ENCODE measurements around the gene RBM33.

The RBM33 gene

DNA sequence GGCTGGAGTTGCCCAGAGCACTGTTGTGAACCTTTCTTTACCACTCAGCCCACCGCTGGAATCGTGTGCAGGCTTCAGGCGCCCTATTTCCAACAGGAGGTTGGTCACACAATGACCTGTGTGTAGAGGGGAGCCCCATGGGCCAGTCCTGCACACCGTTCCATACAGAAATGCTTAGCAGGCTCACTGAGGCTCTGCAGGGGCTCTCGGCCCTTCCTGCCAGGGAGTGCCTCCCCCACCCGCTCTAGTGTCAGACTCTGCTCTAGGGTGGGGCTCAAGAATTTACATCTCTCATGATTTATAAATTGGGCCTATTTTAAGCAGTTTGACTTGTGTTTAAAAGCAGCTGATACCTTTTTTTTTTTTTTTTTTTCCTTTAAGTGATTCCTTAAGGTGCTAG is 125.8 kb downstream of the RBM33 start:
- DNase-seq (ENCODE audit: low read depth) = no peak

DNA sequence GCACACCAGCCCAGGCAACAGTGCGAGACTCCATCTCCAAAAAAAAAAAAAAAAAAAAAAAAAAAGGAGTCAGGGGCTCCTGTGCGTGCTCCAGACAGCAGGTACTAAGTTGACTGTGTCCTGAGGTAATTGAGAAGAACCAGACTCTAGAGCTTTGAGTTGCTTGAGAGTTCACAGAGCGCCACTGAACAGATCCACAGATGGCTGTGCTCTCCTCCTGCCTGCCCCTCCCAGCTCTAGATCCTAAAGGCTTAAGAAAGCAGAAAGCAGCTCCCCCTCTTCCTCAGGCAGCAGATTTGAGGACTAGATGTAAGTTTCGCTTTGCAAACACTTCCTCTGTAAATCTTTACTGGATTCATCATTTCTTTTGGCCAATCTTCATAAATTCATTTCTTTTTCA is 129.1 kb downstream of the RBM33 start:
- no peak for DNase-seq (ENCODE audit: low read depth)

DNA sequence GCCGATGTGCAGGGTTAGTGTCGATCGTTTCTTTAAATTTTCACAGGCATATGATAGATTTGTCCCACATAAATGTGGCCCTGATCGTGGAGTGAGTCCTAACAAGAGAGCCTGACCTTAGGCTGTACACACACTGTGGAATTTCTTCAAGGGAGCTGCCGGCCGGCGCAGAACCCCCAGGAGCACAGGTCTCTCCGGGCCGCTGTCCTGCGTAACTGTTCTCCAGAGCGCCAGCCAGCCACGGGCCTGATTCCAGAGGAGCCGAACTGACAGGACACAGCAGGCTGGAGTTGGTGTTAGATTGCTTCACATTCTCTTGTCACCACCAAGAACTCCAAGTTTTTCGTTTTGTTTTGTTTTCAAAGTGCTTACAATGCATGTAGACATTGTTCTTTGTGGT is 130.5 kb downstream of the RBM33 start:
- DNase-seq (ENCODE audit: low read depth) = no peak

DNA sequence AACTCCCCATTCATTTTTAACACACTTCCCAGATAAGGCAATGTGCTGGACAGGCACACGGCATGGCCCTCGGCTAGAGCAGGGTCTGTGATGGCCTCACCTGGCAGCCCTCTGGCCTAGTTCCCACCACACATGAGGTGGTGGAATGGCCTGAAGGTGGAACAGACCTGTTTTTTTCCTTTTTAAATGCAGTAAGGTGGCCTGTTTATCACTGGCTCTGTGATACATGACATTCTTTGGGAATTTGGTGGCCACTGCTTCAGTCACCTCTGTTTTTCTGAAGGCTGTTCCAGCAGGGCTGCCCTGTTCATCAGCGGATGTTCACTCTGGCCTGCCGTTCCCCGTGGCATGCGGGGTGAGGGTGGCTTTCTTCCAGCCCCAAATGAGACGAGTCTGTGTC is 131.2 kb downstream of the RBM33 start:
- no peak for DNase-seq (ENCODE audit: low read depth)

DNA sequence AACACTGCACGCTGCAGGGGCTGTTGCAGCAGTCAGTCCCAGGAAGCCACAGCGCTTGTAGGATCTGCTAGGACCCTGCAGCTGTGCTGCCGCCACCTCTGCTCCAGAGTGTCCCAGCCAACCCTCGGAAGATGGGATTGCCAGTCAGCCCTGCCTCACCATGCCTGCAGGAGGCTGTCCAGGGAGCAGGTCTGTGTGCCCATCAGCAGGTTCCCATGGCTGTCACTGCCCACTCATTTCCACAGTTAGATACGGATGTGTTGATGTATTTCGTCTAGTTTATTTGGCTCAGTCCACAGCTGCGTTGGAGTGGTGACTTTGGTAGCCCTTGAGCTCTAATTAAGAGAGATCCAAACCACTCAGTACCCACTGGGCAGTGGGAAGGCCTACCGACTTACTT is 132.1 kb downstream of the RBM33 start:
- DNase-seq (ENCODE audit: low read depth) = no peak

DNA sequence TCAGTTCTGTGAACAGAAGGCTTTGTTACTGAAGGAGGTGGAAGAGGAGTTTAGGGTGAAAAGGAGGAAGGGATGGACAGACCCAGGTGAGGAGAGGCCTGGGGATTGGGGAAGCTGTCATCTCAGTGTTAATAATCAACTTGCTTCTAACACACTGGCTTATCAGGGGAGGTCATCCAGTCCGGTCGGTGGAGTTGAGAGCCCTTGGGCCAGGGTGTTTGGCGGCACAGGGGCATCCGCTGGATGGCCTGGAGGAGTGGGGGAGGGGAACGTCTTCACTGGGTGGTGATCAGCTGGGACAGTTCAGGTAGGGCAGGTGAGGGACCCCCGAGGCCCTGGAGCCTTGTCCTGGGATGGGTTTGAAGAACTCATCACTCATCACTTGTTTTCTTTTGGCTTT is 133.9 kb downstream of the RBM33 start:
- no peak for DNase-seq (ENCODE audit: low read depth)

DNA sequence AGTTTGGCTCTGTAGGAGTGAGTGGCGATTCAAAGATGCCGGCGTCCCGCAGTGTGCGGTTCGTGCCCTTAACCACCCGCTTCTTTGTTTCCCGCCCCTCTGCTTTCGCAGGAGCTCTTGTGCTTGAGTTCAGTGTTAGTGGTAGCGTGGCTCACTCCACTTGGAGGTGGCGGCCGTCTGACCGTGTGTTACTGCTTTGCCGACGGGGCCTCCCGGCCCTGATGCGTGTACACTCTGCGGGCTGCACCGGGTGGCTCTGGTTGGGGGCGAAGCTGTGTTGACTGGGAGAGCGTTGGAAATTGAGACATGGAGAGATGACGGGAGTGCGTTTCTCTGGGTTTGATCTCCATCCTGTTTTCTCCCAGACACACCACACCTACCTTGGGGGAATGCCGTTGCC is 136.4 kb downstream of the RBM33 start:
- DNase-seq (ENCODE audit: low read depth) = no peak

DNA sequence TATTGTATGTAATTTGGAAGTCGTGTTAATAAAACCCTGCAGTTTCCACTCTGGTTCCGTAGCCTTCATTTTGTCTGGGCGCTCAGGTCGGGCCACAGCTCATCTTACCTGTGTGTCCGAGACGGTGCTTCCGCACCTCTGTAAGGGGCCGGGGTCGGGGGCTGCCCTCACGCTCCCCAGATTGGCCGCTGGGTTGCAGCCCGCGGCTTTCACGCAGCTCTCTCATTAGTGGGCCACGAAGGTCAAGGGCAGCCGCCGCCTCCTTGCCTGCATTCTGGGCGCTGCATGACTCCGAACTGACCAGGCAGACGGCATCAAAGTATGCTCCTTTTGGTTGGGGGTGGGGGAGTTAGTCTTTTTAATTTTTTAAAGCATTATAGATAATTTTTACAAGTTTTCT is 137.0 kb downstream of the RBM33 start:
- no peak for DNase-seq (ENCODE audit: low read depth)

DNA sequence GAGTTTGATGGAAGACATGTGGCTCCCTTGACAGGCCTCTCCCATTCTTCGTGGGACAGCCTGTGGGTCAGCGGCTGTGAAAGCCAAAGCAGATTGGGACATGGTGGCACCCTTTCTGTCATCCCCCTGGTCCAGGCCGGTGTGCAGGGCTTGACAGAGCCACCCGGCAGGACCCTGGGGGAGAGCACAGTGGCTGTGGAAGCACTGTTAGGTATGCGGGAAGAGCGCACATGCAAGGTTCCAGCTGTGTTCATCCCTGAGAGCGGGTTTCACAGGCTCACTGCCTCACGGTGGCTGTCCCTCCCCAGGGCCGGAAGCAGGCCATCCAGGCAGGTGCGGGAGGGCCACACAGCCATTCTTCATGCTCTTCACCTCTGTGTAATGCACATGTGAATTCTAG is 138.0 kb downstream of the RBM33 start:
- DNase-seq (ENCODE audit: low read depth) = no peak

DNA sequence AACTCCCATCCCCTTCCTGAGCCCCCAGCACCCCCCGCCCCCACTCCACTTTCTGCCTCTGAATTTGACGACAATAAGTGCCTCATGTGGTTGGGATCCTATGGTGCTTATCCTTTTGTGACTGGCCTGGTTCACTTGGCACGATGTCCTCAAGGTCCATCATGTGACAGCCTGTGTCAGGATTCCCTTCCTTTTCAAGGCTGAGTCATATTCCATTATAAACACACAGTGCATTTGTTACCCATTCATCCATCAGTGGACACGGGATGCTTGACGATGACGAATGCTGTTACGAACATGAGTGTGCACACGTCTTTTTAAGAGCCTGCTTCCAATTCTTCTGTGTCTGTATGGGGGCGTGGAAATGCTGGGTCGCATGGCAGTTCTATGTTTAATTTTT is 141.1 kb downstream of the RBM33 start:
- no peak for DNase-seq (ENCODE audit: low read depth)

DNA sequence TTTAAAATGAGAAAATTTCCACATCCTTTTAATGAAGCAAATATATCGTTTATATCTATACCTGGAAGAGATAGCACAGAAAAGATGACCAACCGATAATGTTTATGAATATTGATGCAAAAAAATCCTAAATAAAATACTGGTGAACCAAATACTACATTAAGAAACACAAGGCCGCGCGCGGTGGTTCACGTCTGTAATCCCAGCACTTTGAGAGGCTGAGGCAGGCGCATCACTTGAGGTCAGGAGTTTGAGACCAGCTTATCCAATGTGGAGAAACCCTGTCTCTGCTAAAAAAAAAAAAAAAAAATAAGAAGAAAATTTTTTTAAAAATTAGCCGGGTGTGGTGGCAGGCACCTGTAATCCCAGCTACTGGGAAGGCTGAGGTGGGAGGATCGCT is 142.0 kb downstream of the RBM33 start:
- DNase-seq (ENCODE audit: low read depth) = no peak

DNA sequence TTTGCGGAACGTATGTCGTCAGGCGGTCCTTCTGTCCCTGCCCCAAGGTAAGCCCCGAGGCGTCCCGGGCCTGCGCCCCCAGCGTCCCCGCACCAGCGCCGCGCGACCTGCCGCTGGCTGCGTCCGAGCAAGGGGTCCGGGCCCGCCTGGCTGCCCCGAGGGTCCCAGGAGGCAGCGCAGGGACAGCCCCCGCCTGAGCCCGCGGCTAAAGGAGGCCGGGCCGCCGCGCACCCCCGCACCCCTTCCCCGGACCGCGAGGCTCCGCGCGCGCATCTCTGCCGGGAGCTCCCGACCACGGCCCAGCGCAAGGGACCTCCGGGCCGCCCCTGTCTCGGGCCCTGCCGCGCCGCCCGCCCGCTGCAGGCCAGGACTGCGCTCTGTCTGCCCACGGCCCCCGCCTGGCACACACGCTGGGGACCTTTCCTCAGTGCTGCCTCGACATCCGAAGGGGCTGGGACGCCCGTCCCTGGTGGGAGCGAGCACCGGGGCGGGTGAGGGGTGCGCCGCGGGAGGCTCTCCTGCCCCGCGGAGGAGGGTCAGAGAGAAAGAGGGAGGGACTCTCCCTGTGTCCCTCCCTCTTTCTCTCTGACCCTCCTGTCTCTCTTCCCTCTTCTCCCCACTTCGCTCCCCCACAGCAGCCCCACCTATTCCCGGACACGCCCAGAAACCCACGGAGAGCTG is 142.8 kb downstream of the RBM33 start:
- peak; percentile 35 for DNase-seq (ENCODE audit: low read depth)

DNA sequence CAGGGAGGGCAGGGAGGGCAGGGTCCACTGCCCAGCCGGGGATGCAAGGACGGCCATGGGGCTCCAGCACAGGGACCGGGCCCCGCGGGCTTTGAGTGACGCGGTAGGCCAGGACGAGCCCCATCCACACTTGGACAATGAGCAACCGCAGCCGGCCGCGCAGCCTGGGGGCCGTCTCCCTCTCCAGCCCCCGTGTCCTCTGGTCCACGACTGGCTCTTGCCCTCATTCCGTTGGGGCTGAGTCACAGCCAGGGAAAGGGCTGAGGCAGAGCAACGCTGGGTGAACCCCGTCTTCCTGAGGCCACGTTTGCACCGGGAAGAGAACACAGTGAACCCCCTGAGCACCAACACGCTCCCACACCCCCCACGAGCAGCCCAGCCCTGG is 144.1 kb downstream of the RBM33 start:
- DNase-seq (ENCODE audit: low read depth) = no peak

DNA sequence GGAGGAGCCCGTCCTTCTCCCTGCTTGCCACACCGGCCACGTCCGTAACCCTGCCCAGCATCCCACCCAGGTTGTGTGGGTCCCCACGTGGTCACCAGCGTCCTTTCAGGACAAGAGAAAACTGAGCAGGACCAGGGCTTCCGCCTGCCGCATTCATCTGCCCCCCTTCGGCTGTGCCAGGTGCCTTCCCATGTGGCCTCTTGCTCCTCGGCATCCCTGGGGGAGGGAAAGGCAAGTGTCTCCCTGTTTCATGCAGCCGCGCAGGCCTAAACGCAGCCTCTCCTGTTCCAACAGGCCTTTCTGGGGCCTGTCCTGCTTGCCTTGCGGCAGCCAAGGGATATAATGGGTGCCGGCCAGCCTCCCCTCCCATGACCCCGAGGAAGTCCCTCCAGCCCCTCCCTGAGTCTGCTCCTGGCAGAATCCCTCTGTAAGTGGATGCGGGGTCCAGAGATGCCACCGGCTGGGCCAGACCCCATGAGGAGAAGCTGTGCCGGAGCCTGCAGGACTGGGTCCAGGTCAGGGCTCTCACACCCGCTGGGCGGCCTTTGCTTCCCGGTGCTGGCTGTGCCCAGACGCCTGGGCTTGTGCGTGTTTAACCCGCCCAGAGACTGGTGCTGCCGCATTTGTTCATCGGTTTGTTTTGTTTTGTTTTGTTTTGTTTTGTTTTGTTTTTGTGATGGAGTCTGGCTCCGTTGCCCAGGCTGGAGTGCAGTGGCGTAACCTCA is 144.7 kb downstream of the RBM33 start:
- no peak for DNase-seq (ENCODE audit: low read depth)

DNA sequence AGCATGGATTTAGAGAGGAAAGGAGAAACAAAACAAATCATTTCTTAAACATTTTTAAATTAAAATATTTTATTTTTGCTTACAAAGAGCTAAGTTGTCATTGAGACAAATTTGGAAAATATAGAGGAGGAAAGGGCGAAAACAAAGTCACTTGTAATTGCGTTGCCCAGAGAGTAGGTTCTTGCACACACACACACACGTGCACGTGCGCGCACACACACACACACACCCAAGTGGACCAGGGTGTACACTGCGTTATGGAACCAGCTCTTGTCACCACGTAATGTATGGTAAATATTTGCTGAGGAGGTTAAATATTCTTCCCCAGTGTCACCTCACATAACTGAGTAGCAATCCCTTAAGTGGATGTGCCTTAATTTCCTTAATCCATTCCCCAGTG is 146.2 kb downstream of the RBM33 start:
- no peak for DNase-seq (ENCODE audit: low read depth)

DNA sequence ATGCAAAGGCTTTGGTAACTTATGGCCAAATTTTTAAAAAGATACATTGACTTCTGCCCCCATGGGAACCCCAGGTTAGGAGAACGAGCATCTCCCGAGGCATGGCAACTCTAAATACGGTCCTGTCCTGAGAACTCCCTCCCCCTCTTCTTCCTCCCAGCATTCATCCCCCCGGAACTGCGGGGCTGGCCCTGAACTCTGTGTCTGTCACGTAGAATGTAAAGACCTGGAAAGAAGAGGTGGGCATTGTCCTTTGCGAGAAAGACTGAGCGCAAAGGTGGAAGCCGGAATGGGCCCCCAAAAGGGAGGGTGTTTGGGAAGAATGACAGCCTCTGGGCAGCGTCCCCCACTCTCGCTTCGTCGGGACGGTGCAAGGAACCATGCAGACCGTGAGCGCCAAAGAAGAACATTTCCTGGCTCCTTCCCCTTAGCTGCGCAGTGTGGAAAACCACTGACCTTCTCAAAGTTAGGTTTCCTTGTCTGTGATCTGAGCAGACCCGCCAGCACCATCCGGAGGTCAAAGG is 146.8 kb downstream of the RBM33 start:
- DNase-seq (ENCODE audit: low read depth) = no peak

DNA sequence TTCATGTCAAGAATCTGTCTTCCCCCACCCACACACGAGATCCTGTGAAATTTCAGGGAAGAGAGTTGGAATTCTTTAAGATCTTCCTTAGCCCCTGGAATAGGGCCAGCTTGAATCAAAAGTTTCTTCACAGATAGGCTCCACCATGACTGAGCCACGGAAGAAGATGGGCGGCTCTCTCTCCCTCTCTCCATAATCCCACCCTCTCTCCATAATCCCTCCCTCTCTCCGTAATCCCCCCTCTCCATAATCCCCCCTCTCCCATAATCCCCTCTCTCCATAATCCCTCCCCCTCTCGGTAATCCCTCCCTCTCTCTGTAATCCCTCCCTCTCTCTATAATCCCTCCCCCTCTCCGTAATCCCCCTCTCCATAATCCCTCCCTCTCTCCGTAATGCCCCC is 147.4 kb downstream of the RBM33 start:
- DNase-seq (ENCODE audit: low read depth) = no peak

DNA sequence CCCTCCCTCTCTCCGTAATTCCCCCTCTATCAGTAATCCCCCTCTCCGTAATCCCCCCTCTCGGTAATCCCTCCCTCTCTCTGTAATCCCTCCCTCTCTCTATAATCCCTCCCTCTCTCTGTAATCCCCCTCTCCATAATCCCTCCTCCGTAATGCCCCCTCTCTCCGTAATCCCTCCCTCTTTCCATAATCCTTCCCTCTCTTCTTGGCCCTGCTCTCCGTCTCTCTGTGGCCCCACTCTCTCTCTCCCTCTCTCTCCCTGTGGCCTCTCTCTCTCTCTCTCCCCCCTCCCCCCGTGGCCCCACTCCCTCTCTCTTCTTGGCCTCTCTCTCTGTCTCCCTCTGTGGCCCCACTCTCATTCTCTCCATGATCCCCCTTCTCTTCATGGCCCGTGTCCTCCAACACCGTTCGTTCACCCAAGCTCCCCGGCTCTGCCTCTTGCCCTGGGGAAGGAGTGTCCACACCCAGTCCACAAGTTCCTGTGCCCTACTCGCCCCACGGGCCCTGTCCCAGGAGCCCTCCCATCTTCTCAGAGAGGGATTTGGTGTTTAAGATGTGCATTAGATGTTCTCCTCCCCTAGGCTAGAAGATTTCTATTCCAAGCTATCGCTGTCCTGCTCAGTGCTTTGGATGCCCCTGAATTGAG is 148.0 kb downstream of the RBM33 start:
- no peak for DNase-seq (ENCODE audit: low read depth)

DNA sequence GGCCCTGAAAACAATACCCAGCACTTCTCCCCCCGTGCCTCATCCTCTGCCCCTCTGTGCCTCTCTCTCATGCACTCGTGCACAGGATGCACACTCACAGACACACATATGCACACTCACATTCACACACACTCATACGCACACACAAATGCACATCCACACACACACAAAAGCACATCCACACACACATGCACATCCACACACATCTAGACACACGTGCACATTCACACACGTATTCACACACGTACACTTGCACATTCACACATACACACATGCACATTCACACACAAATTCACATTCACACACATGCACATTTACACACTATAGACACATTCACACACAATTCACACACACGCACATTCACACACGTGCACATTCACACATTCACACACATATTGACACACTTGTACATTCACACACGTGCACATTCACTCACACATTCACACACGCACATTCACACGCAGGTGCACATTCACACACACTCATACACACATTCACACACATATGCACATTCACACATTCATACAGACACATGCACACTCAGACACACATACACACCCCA is 148.6 kb downstream of the RBM33 start:
- DNase-seq (ENCODE audit: low read depth) = no peak

DNA sequence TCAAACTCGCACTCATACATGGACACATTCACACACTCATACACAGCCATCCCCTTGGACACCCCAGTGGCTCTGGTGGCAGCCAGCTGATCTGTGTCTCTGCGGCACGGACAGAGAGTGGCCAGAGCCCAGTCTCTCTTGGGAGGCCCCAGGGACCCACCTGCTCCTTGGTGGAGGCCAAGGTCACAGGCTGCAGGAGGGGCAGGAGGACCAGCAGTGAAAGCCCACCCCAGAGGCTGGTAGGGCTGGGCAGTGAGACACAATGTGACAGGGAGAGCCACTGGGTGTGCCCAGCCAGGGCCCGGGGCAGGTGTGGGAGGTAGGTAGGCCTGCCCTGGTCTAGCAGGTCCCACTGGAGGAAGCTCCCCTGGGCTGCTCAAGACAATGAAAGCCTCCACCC is 149.3 kb downstream of the RBM33 start:
- no peak for DNase-seq (ENCODE audit: low read depth)

DNA sequence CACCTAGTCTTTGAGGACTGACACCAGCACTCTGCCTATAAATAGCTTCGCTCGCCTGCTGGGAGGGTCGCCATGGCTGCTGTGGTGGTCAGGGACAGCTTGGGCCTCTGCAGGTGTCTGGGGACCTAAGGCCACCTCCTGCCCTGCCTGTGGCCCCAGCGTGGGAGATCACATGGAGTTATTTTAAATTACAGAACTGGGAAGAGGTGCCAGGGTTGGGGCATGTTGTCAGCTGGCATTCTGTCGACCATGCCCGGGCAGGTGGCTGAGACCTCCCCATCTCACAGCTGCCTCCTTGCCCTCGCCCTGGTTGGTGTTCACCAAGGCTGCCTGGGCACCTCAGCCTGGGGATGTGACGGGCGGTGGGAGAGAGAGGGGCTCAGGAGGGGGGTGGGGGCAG is 149.7 kb downstream of the RBM33 start:
- DNase-seq (ENCODE audit: low read depth) = no peak

DNA sequence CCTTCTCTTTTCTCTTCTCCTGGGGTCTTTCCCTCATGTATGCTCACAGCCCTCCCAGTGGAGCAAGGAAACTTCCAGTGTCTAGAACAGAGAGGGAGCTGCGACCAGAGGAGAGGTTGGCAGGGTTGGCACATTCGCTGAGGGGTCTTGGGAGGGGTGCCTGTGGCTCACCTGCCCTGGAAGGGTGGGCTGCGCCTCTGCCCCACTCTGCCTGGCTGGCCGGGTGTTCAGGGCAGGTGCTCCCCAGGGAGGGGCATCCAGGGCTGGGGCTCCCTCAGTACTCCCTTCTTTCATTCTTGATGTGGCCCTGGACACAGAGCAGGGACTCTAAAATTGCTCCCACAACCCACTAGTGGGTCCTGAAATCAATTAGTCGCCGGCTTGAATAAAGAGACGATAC is 150.9 kb downstream of the RBM33 start:
- DNase-seq (ENCODE audit: low read depth) = no peak

DNA sequence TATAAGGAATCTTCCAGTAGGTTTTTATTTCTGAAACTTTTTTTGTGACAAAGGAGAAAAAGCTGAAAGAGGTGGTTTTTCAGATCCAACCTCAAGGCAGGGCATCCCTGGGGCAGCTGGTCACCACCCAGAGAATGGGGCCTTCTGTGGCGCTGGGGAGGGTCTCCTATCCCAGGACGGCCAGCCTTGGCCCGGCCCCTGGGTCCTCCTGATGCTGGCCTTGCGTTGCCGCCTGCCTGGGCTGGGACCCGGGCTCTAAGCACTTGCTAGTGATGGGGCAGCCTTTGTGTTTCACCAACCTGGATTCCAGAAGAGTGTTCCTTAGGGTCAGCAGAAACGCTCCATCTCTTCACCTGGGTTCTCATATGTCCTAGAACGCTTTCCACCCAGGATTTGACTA is 151.5 kb downstream of the RBM33 start:
- DNase-seq (ENCODE audit: low read depth) = no peak
